Measurements from ENCODE around the gene DMAP1.
"Not testable (repeated sequence)": the region's sequence is repeated elsewhere in the genome, so short reads cannot be mapped to it uniquely, and the experiment has no call there.

Gene DMAP1, protein sequence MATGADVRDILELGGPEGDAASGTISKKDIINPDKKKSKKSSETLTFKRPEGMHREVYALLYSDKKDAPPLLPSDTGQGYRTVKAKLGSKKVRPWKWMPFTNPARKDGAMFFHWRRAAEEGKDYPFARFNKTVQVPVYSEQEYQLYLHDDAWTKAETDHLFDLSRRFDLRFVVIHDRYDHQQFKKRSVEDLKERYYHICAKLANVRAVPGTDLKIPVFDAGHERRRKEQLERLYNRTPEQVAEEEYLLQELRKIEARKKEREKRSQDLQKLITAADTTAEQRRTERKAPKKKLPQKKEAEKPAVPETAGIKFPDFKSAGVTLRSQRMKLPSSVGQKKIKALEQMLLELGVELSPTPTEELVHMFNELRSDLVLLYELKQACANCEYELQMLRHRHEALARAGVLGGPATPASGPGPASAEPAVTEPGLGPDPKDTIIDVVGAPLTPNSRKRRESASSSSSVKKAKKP

DNA sequence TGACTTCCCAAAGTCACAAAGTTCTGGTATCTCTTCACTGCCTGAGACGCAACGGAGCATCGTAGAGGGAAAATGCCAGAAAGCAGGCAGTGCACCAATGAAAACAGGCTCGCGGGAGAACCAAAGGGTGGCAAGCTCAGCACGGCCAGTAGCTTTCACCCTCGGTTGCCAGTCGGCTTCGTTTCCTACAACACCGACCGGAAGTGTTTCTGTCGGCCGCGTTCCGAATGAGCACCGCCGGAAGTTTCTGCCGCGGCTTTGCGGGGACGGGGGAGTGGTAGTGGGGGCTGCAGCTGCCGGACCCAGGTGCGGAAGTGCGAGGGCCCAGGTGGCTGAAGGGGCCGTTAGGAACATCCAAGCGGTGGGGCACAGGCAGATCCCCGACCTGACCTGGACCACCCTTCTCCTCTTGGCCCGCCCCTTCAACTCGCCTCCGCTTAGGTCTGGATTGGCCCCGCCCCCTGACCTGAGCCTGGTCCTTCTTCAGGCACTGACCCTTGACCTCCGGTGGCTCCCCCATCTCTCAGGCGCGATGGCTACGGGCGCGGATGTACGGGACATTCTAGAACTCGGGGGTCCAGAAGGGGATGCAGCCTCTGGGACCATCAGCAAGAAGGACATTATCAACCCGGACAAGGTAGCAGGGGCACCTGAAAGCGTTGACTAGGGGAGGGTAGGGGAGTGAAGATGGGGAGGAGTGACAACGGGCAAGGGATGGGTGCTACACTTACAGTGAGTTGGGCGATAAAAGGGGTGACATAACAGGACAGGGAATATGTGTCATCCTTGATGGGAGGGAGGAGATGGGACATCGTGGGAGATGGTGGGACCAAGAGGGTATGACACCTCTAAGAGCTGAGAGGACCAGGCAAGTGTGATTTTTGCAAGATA lies at the start of gene DMAP1:
TSS of gene DMAP1 (plus strand) at position 250 of the 891 bp plus-strand sequence. CDS start at position 533, 283 bp downstream.
- peaks cover 0 to 15% (median 11%) of the 10 kb centered on the region in 11 experiments; a peak in 9 of 22 replicates for H4K20me1 ChIP-seq
- H3K4me2 ChIP-seq, result peak within 1 kb of the TSS; percentile 76 to 97 (median 94)
- H3K9ac ChIP-seq, result peak within 1 kb of the TSS; percentile 80 to 87 (median 85)
- H3K4me1 ChIP-seq, result peaks cover 19 to 22% (median 21%) of the 10 kb centered on the region in 10 experiments
- peak within 1 kb of the TSS; percentile 68 to 89 (median 81) for H3K27ac ChIP-seq
- H3K36me3 ChIP-seq, result peaks cover 38 to 42% (median 39%) of the 10 kb centered on the region in 11 experiments
- peak within 1 kb of the TSS; percentile 78 to 90 (median 88) for H3K4me3 ChIP-seq
- no peaks in the 10 kb centered on the region for H3K9me3 ChIP-seq (replicated peaks in 1 of 11)
- no peaks in the 10 kb centered on the region for H3K27me3 ChIP-seq
- TF ChIP-seq Cebpa-rat (IDR thresholded peaks at IDR 0.05), result no peak

DNA sequence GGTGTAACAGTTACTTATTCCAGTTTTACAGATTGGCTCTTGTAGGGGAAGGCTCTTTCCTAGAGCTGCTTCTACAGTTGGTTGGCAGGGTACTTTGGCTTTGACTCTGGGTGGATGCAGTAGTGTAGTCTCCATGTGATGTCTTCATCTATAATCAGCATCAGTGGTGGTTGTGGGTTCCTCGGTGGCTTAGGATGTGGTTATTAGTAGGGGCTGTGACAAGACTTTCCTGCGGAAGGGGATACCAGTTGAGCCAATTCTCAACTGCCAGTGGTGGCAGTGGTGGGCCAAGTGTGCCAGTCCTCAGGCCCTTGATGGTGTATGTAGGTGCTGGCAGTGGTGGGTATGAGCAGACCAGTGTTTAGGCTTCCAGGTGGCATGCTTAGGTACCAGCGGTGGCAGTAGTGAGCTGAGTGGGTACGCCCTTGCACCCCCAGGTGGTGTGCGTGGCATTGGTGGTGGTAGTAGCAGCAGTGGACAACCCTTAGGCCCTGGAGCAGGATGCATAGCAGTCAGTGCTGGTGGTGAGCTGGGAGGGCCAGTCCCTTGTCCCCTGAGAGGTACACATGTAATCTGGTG lies 44.7 kb upstream of the DMAP1 start:
- no peak overlapping the region; a peak in 1 of 22 replicates for H3K27ac ChIP-seq
- H3K4me2 ChIP-seq, result peak overlapping the region in 9 of 11 experiments; percentile 26 to 74 (median 64); a peak in 18 of 22 replicates
- no peak overlapping the region for H3K9ac ChIP-seq
- H3K9me3 ChIP-seq (replicated peaks in 1 of 11), result peaks cover 41 to 73% (median 53%) of the 10 kb centered on the region in 11 experiments
- no peaks in the 10 kb centered on the region for H3K27me3 ChIP-seq
- no peak for TF ChIP-seq Cebpa-rat (IDR thresholded peaks at IDR 0.05)
- H3K4me3 ChIP-seq, result no peak overlapping the region
- H4K20me1 ChIP-seq, result no peaks in the 10 kb centered on the region
- H3K4me1 ChIP-seq, result peaks cover 0 to 16% (median 14%) of the 10 kb centered on the region in 10 experiments; a peak in 15 of 20 replicates
- H3K36me3 ChIP-seq, result no peaks in the 10 kb centered on the region; a peak in 1 of 22 replicates

DNA sequence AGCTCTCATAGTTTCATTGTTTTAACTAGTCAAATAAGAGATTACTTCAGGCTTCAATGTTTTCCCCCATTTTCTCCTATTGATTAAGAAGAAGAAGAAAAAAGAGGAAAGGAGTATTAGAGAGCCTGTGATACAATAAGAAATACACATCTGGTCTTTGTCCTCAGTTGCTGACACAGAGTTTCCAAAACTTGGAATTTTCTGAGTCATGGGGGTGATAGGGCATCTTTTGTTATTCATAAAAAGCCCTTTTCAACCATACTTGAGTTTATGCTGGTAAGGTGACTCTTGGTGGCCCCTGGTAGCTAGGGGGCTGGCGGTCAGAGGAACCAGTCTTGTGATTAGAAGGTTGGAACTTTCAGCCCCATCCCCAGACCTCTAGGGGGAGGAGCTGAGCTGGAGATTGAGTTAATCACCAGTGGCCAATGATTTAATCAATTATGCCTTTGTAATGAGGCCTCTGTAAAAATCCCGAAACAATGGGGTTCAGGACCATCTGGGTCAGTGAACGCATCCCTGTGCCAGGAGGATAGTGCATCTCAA lies 42.9 kb upstream of the DMAP1 start:
- peaks cover 0 to 4% (median 0%) of the 10 kb centered on the region in 11 experiments; a peak in 2 of 22 replicates for H3K36me3 ChIP-seq
- H4K20me1 ChIP-seq, result no peaks in the 10 kb centered on the region
- H3K27me3 ChIP-seq, result no peaks in the 10 kb centered on the region
- no peak overlapping the region for H3K9ac ChIP-seq
- peaks cover 59 to 90% (median 71%) of the 10 kb centered on the region in 11 experiments for H3K9me3 ChIP-seq (replicated peaks in 1 of 11)
- H3K4me2 ChIP-seq, result no peak overlapping the region
- H3K4me3 ChIP-seq, result no peak overlapping the region
- H3K27ac ChIP-seq, result no peak overlapping the region
- peaks cover 0 to 16% (median 14%) of the 10 kb centered on the region in 10 experiments; a peak in 15 of 20 replicates for H3K4me1 ChIP-seq
- no peak for TF ChIP-seq Cebpa-rat (IDR thresholded peaks at IDR 0.05)

DNA sequence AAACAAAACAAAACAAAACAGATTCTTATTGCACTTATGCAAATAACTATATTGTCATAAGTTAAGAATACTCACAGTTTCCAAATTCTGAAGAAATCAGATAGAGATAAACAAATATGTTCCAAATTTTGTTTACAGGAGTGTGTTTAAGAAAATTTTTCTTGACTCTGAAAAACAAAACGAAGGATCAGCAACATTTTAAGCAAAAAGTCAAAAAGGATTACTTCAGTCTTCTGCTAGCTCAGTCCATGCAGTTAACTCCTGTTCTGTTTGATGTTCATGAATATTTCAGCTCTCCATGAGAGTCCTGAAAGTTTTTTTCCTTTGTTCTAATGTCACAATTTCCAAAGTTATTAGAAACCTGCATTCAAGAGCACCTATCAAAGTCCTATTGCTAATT lies 38.6 kb upstream of the DMAP1 start:
- peaks cover 60 to 84% (median 78%) of the 10 kb centered on the region in 11 experiments for H3K9me3 ChIP-seq (replicated peaks in 1 of 11)
- H3K4me1 ChIP-seq, result peaks cover 0 to 2% (median under 1%) of the 10 kb centered on the region in 10 experiments; a peak in 8 of 20 replicates
- H4K20me1 ChIP-seq, result no peaks in the 10 kb centered on the region
- H3K4me3 ChIP-seq, result no peak overlapping the region
- H3K27ac ChIP-seq, result no peak overlapping the region
- no peak overlapping the region for H3K4me2 ChIP-seq
- peaks cover 0 to 4% (median 0%) of the 10 kb centered on the region in 11 experiments; a peak in 2 of 22 replicates for H3K36me3 ChIP-seq
- no peaks in the 10 kb centered on the region for H3K27me3 ChIP-seq
- no peak overlapping the region for H3K9ac ChIP-seq
- TF ChIP-seq Cebpa-rat (IDR thresholded peaks at IDR 0.05), result no peak

DNA sequence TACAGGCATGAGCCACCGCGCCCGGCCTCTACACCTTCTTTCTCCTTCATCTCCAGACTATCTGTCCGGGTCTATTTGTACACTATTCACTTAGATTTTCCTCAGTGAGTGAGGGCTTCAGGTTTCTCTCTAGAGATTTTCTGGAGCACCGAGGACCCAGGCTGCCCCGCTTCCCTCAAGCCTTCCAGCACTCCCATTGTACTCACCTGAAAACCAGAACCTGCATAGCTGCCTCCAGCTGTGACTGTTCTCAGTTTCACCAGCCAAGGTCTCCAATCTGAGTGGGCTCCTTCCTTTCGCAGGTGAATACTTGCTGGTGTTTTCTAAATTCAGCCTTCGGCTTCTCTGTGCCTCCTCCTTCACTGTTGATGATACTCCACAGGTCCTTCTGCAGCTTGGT lies 12.9 kb upstream of the DMAP1 start:
- H4K20me1 ChIP-seq, result no peaks in the 10 kb centered on the region
- H3K4me3 ChIP-seq, result no peak overlapping the region
- H3K9me3 ChIP-seq (replicated peaks in 1 of 11), result no peaks in the 10 kb centered on the region
- H3K4me1 ChIP-seq, result no peaks in the 10 kb centered on the region
- H3K27ac ChIP-seq, result no peak overlapping the region
- H3K27me3 ChIP-seq, result no peaks in the 10 kb centered on the region
- no peak for TF ChIP-seq Cebpa-rat (IDR thresholded peaks at IDR 0.05)
- no peak overlapping the region for H3K9ac ChIP-seq
- H3K4me2 ChIP-seq, result no peak overlapping the region
- no peaks in the 10 kb centered on the region for H3K36me3 ChIP-seq

DNA sequence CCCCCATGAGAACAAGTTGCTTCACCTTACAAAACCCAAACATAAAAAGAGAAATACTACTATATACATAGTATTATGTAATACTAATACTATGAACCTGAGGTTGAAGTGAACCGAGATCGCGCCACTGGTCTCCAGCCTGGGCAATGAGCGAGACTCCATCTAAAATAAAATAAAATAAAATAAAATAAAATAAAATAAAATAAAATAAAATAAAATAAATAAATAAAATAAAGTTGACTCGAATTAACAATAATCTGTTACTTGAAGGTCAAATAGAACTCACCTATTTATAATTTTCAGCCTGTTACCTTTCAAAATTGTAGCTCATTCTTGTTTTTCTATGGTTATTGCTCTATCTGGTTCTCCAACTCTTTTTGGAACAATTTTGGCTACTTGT lies 6.7 kb upstream of the DMAP1 start:
- H3K36me3 ChIP-seq; H3K9ac ChIP-seq; H3K4me2 ChIP-seq; H3K27me3 ChIP-seq; H3K4me1 ChIP-seq; H4K20me1 ChIP-seq; H3K27ac ChIP-seq; H3K4me3 ChIP-seq; H3K9me3 ChIP-seq (replicated peaks in 1 of 11): not testable (repeated sequence)

GRCh38 chr1:44208226-44208625 lies 5.0 kb upstream of the DMAP1 start:
- H3K27ac ChIP-seq, result no peak overlapping the region
- no peak for TF ChIP-seq Cebpa-rat (IDR thresholded peaks at IDR 0.05)
- no peaks in the 10 kb centered on the region for H3K27me3 ChIP-seq
- H3K9me3 ChIP-seq (replicated peaks in 1 of 11), result no peaks in the 10 kb centered on the region
- H3K36me3 ChIP-seq, result no peaks in the 10 kb centered on the region
- no peak overlapping the region for H3K4me3 ChIP-seq
- H3K4me1 ChIP-seq, result peaks cover 6 to 10% (median 9%) of the 10 kb centered on the region in 10 experiments
- H3K4me2 ChIP-seq, result no peak overlapping the region
- H3K9ac ChIP-seq, result no peak overlapping the region
- no peaks in the 10 kb centered on the region for H4K20me1 ChIP-seq

GRCh38 chr1:44210595-44210994 lies 2.7 kb upstream of the DMAP1 start:
- Histone ChIP-seq H4K20me1 (no peaks in the 10 kb centered on the region), H3K4me2 (no peak overlapping the region), H3K36me3 (peaks cover 10 to 13% (median 12%) of the 10 kb centered on the region in 11 experiments), H3K9ac (no peak overlapping the region), H3K4me1 (peaks cover 19 to 22% (median 21%) of the 10 kb centered on the region in 10 experiments), H3K27me3 (no peaks in the 10 kb centered on the region), H3K4me3 (no peak overlapping the region), H3K27ac (no peak overlapping the region), H3K9me3 (replicated peaks in 1 of 11) (no peaks in the 10 kb centered on the region)
- TF ChIP-seq Cebpa-rat (IDR thresholded peaks at IDR 0.05), result no peak
